Measurements from ENCODE around the gene TMEM14A.

DNA sequence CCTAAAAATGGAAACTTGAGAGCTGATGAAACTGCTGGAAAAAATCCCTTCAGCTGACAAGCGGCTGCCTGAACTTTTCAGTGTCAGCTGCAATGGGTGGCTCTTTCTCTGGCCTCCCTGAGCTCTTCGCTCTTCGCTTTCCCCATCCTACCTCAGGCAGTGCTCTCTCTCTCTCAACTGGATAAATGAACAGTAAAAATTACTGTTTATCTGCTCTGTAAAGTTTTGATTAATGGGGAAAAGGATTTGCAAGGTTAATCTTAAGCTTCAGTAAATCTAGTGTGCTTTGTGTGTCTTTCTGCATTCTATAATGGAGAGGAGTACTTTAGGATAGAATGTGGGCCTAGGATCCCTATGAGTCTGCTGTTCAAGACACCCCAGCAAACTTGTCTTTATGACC is 35.1 kb downstream of the TMEM14A start:
- TF ChIP-seq, protein P1, sequence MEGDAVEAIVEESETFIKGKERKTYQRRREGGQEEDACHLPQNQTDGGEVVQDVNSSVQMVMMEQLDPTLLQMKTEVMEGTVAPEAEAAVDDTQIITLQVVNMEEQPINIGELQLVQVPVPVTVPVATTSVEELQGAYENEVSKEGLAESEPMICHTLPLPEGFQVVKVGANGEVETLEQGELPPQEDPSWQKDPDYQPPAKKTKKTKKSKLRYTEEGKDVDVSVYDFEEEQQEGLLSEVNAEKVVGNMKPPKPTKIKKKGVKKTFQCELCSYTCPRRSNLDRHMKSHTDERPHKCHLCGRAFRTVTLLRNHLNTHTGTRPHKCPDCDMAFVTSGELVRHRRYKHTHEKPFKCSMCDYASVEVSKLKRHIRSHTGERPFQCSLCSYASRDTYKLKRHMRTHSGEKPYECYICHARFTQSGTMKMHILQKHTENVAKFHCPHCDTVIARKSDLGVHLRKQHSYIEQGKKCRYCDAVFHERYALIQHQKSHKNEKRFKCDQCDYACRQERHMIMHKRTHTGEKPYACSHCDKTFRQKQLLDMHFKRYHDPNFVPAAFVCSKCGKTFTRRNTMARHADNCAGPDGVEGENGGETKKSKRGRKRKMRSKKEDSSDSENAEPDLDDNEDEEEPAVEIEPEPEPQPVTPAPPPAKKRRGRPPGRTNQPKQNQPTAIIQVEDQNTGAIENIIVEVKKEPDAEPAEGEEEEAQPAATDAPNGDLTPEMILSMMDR (IDR thresholded peaks at IDR 0.05) = no peak
- TF ChIP-seq POLR2A (IDR thresholded peaks at IDR 0.05) = no peak
- no peak for TF ChIP-seq POLR2AphosphoS5 (IDR thresholded peaks at IDR 0.05)
